Bronchial epithelial cell (primary cell): ENCODE results near the gene DGCR6. TPM values are rescaled to one million over a fixed set of nuclear protein-coding genes. Genes with fewer than 3 reads are reported as not detected.
"Not testable (repeated sequence)": the region's sequence is repeated elsewhere in the genome, so short reads cannot be mapped to it uniquely, and the experiment has no call there.

Source experiments
- DNase-seq: peaks from one replicate; pipeline ENCODE4 v3.0.0-alpha.2; 2010; ENCODE audit warnings: low read depth
- FAIRE-seq: peaks from 2 replicates; lab custom pipeline; 2011; peaks lifted over from hg19 to GRCh38; lab: Jason Lieb, UNC
- H3K27me3 ChIP-seq: 2 replicates; pipeline ENCODE4 v1.5.1; 2011; ENCODE audit warnings: low read length; ENCODE audit not compliant: control insufficient read depth, insufficient read depth
- H3K36me3 ChIP-seq: 2 replicates; pipeline ENCODE4 v1.5.1; 2011; ENCODE audit warnings: low read length; ENCODE audit not compliant: control insufficient read depth, insufficient read depth
- H3K4me3 ChIP-seq: 2 replicates; pipeline ENCODE4 v1.5.1; 2011; ENCODE audit warnings: mild to moderate bottlenecking, low read depth, low read length, control low read depth
- total RNA-seq: library from RNA; depleted of rRNA; stranded (reverse); fragments of >200 nt; gene quantifications from 2 replicates; pipeline ENCODE4 v1.2.1, GENCODE V29; 2014
- TF ChIP-seq, protein P1 (sequence below): IDR thresholded peaks from 2 replicates; pipeline ENCODE4 v1.5.1; 2011; ENCODE audit warnings: mild to moderate bottlenecking, moderate library complexity, low read length, control low read depth, inconsistent platforms; ENCODE audit not compliant: insufficient read depth, severe bottlenecking

DGCR6 gene
- total RNA-seq, 1 donor from 2014 or later, result 1.8 TPM

DNA sequence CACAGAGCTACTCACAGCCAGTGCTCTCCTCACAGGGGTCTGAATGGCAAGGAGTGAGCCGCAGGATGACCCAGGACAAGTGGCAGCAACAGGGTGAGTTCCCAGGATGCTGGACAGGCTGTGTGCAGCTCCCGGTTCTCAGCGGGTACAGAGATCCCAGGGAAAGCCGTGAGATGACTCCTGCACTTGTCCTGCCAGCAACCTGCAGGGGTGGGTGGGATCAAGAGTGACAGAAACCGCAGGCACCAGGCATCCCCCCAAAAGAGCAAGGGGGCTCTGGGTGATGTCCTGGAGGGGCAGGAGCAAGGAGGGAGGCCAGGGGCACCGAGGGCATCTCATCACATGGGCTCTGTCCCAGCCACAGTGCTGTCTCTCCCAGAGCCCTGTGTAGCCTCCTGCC is 45.9 kb downstream of the DGCR6 start:
- H3K27me3 ChIP-seq, result no peaks in the 10 kb centered on the region
- H3K4me3 ChIP-seq, result no peak overlapping the region
- no peaks in the 10 kb centered on the region for H3K36me3 ChIP-seq
- FAIRE-seq, result no peak
- TF ChIP-seq, protein P1, sequence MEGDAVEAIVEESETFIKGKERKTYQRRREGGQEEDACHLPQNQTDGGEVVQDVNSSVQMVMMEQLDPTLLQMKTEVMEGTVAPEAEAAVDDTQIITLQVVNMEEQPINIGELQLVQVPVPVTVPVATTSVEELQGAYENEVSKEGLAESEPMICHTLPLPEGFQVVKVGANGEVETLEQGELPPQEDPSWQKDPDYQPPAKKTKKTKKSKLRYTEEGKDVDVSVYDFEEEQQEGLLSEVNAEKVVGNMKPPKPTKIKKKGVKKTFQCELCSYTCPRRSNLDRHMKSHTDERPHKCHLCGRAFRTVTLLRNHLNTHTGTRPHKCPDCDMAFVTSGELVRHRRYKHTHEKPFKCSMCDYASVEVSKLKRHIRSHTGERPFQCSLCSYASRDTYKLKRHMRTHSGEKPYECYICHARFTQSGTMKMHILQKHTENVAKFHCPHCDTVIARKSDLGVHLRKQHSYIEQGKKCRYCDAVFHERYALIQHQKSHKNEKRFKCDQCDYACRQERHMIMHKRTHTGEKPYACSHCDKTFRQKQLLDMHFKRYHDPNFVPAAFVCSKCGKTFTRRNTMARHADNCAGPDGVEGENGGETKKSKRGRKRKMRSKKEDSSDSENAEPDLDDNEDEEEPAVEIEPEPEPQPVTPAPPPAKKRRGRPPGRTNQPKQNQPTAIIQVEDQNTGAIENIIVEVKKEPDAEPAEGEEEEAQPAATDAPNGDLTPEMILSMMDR, result no peak
- no peak for DNase-seq

DNA sequence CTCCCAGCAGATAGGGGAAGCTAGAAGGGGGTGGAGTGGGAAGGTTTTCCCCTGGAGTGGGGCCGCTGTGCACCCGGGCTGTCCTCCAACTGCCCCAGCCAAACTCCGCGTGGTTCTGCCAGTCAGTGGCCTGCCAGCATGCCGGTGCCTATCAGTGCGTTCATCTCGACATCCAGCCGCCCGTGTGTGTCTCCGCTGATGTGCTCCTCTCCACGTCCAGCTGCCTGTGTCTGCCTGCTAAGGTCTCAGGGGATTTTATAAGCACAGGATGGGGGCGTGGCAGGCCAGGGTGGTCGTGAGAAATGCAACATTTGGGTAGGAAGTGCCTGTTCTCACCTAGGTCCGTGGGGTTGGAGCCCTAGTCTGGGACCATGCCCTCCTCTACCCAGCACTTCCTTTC is 47.0 kb downstream of the DGCR6 start:
- not testable (repeated sequence) for H3K36me3 ChIP-seq, H3K27me3 ChIP-seq, H3K4me3 ChIP-seq, DNase-seq
- FAIRE-seq, result peak; percentile 83

DNA sequence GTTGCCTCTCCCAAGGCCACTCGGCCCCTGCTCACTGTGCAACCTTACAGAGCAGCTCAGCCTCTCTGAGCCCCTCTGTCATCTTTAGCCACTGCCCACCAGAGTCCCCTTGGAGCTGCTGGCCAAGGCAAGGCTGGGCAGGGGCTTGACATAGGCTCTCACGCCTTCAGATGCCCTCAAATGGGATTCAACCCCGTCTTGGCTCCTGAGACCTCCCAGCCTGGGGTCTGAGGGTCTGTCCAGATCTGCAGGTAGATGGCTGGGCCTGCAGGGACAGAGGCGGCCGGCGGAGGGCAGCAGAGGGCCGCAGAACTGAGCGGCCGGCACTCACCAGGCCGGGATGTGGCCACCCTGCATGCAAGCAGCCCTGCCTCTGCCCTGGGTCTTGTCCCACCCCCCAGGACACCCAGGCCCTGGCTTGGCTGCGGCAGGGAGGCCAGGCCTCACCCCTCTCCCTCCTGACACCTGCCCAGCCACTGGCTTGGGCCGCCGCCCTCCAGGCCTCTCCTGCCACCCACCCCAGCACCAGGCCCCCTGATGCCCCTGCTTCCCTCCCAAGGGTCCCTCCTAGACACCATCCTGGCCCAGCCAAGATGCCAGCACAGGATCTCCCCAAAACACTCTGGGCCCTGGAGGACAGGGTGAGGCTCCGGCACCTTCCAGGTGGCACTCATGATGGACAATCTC is 48.3 kb downstream of the DGCR6 start:
- H3K4me3 ChIP-seq, FAIRE-seq, H3K36me3 ChIP-seq, H3K27me3 ChIP-seq: not testable (repeated sequence)
- TF ChIP-seq, protein P1, result peak; percentile 93
- peak; percentile 12 for DNase-seq

DNA sequence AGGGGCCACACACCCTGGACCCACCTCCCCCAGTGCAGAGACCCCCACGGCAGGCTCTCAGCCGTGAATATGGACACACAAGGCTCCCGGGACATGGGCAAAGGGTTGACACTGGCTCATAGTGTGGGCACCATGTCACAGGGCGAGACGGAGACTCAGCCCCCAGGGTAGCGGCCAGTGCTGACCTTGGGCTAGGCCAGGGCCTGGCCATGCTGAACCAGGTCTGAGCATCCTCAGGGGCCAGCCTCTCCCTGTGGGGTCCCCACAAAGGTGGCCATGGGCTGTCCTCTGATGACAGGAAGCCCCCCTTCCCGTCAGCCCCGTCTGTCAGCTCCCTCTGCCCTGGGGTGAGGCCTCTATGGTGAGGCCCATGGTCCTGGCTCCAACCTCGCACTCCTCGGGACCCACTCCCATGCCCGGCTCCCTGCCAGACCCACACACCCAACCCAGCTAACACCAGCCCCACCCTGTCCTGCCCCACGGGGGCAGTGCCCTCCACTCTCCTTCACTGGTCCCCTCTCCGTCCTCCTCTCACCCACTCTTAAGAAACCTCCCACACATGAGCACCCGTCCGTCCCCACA is 49.0 kb downstream of the DGCR6 start:
- FAIRE-seq (peak; percentile 50), DNase-seq (no peak)
- Histone ChIP-seq H3K36me3 (no peaks in the 10 kb centered on the region), H3K27me3 (no peaks in the 10 kb centered on the region), H3K4me3 (no peak overlapping the region)
- TF ChIP-seq, protein P1, result no peak

DNA sequence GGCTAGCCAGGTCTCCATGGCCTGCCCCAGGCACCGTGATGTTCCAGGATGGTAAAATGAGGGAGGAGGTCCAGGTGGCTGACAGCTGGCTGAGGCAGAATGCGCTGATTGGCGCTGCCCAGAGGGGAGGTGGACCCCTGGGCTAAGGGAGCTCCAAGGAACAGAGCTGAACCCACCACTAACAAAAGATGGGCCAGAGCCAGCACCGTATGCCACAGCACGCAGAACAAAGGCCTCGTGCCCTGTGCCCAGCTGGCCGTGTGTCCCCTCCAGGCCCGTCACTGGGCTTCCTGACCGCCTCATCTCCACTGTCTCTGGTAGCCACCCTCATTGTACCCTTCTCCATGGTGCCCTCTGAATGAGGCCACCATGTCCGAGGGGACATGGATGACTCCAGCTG is 49.6 kb downstream of the DGCR6 start:
- no peak for DNase-seq
- TF ChIP-seq, protein P1, result no peak
- H3K27me3 ChIP-seq, result no peaks in the 10 kb centered on the region
- FAIRE-seq, result no peak
- no peaks in the 10 kb centered on the region for H3K36me3 ChIP-seq
- H3K4me3 ChIP-seq, result no peak overlapping the region

DNA sequence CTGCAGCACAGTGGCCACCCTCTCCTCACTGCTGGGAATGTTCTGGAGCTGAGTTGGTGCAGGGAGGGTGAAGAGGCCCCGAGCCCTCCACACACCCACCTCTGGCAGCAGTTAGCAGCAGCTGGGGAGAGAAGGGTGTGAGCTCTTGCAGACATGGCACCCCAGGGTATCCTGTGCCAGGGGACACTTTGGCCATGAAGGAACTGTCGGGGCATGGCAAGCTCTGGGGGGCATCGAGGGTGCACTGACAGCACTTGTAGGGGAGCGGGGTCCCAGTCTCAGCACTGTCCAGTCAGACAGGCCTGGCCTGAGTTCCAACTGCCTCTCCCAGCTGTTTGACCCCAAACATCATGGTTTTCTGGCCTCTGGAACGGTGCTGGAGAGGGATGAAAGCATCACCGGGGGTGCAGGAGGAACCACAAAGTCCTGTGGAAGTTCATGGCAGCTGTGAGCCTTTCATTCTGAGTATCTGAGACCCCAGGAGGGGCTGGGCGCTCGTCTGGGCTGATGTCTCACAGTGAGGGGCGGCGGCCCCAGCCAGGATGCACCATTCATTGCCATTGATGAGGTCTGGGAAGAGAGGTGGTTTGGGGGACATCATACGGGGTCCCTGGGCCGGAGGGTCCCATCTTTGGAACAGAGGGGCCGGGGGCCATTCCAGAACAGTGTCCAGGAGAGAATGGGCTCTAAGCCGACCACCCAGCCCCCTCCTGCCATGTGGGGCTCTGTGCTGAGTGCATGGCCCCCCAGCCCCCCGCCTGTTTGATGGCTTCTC is 50.2 kb downstream of the DGCR6 start:
- DNase-seq, H3K4me3 ChIP-seq, H3K27me3 ChIP-seq, H3K36me3 ChIP-seq: not testable (repeated sequence)
- peak; percentile 86 for FAIRE-seq

DNA sequence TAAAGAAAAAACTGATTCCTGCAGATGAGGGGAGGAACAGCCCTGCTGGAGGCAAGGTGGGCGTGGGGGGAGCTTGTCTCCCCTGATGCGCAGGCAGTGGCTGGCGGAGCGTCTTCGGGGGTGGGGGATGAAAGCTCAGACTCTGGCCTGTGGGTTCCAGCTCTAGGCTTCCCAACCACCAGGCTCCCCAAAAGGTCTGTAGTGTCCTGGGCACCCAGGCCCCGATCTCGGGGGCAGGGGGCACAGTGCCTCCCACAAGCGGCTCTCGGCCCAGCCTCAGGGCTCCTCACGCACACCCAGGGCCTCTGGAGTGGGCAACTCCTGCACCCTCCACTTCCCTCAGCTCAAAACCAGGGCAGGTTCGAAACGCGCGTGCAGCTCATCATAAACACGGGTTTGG is 50.8 kb downstream of the DGCR6 start:
- H3K4me3 ChIP-seq, DNase-seq, H3K36me3 ChIP-seq, H3K27me3 ChIP-seq, FAIRE-seq: not testable (repeated sequence)

DNA sequence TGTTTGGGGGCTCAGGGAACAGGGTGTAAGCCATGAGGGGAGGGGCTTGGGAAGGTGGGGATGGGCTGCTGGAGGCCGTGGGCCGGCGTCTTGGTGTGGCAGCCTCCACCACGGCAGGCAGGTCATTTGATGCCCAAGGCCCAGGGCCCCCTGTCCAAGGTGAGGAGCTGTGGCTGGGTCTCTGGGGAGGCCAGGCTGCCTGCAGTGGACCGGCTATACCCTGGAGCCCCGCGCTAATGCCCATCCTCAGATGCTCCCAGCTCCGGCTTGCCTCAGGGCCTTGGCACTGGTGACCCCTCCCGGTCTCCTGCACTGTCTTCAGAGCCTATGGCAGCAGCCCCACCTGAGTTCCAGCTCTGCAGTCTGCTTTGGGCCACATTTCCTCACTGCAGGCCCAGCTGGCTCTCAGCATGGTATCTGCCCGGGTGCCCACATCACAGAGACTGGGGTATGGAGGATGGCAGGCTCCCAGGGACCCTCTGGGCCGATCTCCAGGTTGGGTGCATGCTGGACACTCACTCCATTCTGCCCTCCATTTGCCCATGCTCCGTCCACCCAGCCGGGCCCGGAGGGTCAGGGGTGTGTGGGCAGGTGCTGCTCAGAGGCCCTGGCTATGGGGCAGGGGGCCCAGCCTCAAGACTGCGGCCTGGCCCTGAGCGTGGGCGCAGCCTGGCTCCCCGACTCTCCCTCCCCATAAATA is 51.7 kb downstream of the DGCR6 start:
- not testable (repeated sequence) for H3K4me3 ChIP-seq, DNase-seq, H3K36me3 ChIP-seq, H3K27me3 ChIP-seq
- FAIRE-seq, result peak; percentile 82

DNA sequence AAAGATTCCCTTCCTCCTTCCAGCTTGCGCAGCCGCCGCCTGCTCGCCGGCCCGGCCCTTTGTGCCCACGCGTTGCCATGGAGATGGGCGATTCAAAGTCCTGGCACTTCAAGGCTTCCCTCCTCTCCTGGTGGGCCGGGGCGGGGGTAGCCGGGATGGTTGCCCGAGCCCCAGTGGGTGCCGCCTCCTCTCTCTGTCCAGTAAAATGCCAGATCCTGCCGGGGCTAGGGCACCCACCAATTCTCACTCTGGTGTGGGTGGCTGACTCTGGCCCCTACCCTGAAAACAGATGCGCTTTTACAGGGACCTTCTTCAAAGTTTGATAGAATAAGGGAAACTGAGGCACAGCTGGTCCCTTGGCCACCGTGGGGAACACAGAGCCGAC is 52.2 kb downstream of the DGCR6 start:
- H3K36me3 ChIP-seq, FAIRE-seq, DNase-seq, H3K4me3 ChIP-seq, H3K27me3 ChIP-seq: not testable (repeated sequence)
